GM18499 (cell line): ENCODE measurements around the gene RAB8A.
"Not testable (repeated sequence)": the region's sequence is repeated elsewhere in the genome, so short reads cannot be mapped to it uniquely, and the experiment has no call there.

Experiments
- ATAC-seq: cut with Tn5 transposase; IDR thresholded peaks from one replicate; pipeline ENCODE4 v1.9.1; 2021; ENCODE audit warnings: moderate number of reproducible peaks; ENCODE audit not compliant: insufficient read depth, unreplicated experiment

Gene RAB8A

GRCh38 chr19:16167055-16167454, 55.4 kb downstream of the RAB8A start:
- ATAC-seq: no peak

GRCh38 chr19:16168465-16169081, 56.9 kb downstream of the RAB8A start:
- ATAC-seq: no peak

DNA sequence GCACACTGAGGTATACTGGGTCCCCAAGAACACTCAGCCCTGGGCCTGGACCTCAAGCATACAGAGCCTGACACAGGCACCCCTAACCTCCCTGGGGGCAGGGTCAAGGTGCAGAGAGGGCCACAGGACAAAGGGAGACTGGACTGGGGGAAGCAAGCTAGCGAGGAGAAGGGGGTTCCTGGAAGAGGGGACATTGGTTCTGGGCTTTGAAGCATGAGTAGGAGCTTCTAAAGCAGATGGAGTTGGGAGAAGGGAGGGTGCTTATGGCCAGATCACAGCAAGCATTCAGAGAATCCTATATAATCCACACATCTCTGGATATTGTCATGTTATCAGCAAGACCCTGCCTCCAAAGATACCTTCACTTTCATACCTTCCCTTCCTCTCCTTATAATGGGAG, 58.4 kb downstream of the RAB8A start:
- ATAC-seq: no peak

DNA sequence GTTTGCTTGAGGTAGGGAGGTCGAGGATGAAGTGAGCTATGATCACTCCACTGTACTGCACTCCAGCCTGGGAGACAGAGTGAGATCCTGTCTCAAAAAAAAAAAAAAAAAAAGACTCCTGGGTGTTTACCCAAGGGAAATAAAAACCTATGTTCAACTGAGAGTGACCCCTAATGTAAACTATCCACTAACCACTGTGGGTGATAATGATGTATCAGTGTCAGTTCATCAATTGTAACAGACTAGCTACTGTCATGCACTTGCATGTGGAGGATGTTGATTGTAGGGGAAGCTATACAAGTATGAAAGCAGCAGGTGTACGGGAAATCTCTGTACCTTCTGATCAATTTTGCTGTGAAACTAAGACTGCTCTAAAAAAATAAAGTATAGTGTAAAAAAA, 64.3 kb downstream of the RAB8A start:
- ATAC-seq: no peak

GRCh38 chr19:16178866-16179265, 67.2 kb downstream of the RAB8A start:
- not testable (repeated sequence) for ATAC-seq

DNA sequence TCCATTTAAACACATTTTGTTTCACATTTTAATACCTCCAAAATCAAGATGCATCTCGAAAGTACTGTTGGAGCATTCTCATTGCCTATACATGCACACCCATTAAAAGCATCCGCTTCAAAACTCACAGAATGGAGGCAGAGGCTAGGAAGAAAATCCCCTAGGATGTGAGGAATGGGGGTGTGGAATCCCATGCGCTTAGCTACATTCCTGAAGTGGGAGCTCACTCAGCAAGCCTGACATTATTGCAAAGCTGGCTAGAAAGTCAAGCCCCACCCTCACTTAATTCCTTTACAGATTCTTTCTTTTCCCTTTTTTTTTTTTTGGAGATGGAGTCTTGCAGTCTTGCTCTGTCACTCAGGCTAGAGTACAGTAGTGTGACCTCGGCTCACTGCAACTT, 68.9 kb downstream of the RAB8A start:
- no peak for ATAC-seq
